Type B pancreatic cell (in vitro differentiated cells): ENCODE measurements around the gene RPL12. TPM values are rescaled to one million over a fixed set of nuclear protein-coding genes. Genes with fewer than 3 reads are reported as not detected.

ENCODE experiments used
- DNase-seq: peaks from one replicate; pipeline ENCODE4 v3.0.0; 2021; ENCODE audit warnings: mixed read lengths; ENCODE audit not compliant: unreplicated experiment; ENCODE audit errors: extremely low spot score
- H3K27ac Mint-ChIP-seq: 2 replicates; pipeline ENCODE4 v1.8.0; 2021; ENCODE audit warnings: mild to moderate bottlenecking, mixed read lengths
- H3K27me3 Mint-ChIP-seq: 2 replicates; pipeline ENCODE4 v1.8.0; 2021; ENCODE audit warnings: mixed read lengths
- H3K36me3 Mint-ChIP-seq: 2 replicates; pipeline ENCODE4 v1.8.0; 2021; ENCODE audit warnings: mixed read lengths
- H3K4me1 Mint-ChIP-seq: one replicate; pipeline ENCODE4 v1.8.0; 2021; ENCODE audit warnings: mixed read lengths; ENCODE audit not compliant: unreplicated experiment
- H3K4me3 Mint-ChIP-seq: 2 replicates; pipeline ENCODE4 v1.8.0; 2021; ENCODE audit warnings: mild to moderate bottlenecking, mixed read lengths
- H3K9me3 Mint-ChIP-seq: 2 replicates; pipeline ENCODE4 v1.8.0; 2021; ENCODE audit warnings: mixed read lengths
- total RNA-seq: library from RNA; stranded (reverse); gene quantifications from 2 replicates; pipeline ENCODE4 v1.2.1, GENCODE V29; 2021; ENCODE audit warnings: low replicate concordance
- TF ChIP-seq, protein P1 (sequence below): fragments of 200-600 bp; sonication (generic); conservative IDR thresholded peaks from 2 replicates; pipeline ENCODE4 v1.5.0; 2021; ENCODE audit warnings: antibody characterized with exemption, mild to moderate bottlenecking

Gene RPL12
- total RNA-seq, 1 donor from 2014 or later, result 1,238 TPM

- Mint-ChIP-seq H3K9me3 (no peaks in the 10 kb centered on the region), H3K4me1 (peaks cover 3% of the 10 kb centered on the region), H3K36me3 (peaks cover 3% of the 10 kb centered on the region), H3K4me3 (no peak overlapping the region), H3K27me3 (no peaks in the 10 kb centered on the region), H3K27ac (no peak overlapping the region)
- DNase-seq, result no peak
- TF ChIP-seq, protein P1, sequence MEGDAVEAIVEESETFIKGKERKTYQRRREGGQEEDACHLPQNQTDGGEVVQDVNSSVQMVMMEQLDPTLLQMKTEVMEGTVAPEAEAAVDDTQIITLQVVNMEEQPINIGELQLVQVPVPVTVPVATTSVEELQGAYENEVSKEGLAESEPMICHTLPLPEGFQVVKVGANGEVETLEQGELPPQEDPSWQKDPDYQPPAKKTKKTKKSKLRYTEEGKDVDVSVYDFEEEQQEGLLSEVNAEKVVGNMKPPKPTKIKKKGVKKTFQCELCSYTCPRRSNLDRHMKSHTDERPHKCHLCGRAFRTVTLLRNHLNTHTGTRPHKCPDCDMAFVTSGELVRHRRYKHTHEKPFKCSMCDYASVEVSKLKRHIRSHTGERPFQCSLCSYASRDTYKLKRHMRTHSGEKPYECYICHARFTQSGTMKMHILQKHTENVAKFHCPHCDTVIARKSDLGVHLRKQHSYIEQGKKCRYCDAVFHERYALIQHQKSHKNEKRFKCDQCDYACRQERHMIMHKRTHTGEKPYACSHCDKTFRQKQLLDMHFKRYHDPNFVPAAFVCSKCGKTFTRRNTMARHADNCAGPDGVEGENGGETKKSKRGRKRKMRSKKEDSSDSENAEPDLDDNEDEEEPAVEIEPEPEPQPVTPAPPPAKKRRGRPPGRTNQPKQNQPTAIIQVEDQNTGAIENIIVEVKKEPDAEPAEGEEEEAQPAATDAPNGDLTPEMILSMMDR, result no peak
These were observed 44.3 kb downstream of the RPL12 start for GRCh38 chr9:127406799-127407491.

GRCh38 chr9:127405344-127406125 is 45.7 kb downstream of the RPL12 start:
- Mint-ChIP-seq H3K4me3 (no peak overlapping the region), H3K27me3 (no peaks in the 10 kb centered on the region), H3K36me3 (peaks cover 3% of the 10 kb centered on the region), H3K9me3 (no peaks in the 10 kb centered on the region), H3K4me1 (peaks cover 3% of the 10 kb centered on the region), H3K27ac (no peak overlapping the region)
- TF ChIP-seq, protein P1, result no peak
- no peak for DNase-seq

- no peaks in the 10 kb centered on the region for H3K27me3 Mint-ChIP-seq
- H3K4me1 Mint-ChIP-seq, result peaks cover 3% of the 10 kb centered on the region
- TF ChIP-seq, protein P1, result no peak
- H3K4me3 Mint-ChIP-seq, result no peak overlapping the region
- DNase-seq, result no peak
- no peaks in the 10 kb centered on the region for H3K9me3 Mint-ChIP-seq
- no peaks in the 10 kb centered on the region for H3K36me3 Mint-ChIP-seq
- no peak overlapping the region for H3K27ac Mint-ChIP-seq
These were observed 46.6 kb downstream of the RPL12 start for GRCh38 chr9:127404631-127405030.

- Mint-ChIP-seq H3K4me1 (peaks cover 3% of the 10 kb centered on the region), H3K36me3 (no peaks in the 10 kb centered on the region), H3K9me3 (no peaks in the 10 kb centered on the region), H3K4me3 (no peak overlapping the region), H3K27ac (no peak overlapping the region), H3K27me3 (no peaks in the 10 kb centered on the region)
- TF ChIP-seq, protein P1, result no peak
- DNase-seq, result no peak
These were observed 47.6 kb downstream of the RPL12 start for GRCh38 chr9:127403507-127404192.

DNA sequence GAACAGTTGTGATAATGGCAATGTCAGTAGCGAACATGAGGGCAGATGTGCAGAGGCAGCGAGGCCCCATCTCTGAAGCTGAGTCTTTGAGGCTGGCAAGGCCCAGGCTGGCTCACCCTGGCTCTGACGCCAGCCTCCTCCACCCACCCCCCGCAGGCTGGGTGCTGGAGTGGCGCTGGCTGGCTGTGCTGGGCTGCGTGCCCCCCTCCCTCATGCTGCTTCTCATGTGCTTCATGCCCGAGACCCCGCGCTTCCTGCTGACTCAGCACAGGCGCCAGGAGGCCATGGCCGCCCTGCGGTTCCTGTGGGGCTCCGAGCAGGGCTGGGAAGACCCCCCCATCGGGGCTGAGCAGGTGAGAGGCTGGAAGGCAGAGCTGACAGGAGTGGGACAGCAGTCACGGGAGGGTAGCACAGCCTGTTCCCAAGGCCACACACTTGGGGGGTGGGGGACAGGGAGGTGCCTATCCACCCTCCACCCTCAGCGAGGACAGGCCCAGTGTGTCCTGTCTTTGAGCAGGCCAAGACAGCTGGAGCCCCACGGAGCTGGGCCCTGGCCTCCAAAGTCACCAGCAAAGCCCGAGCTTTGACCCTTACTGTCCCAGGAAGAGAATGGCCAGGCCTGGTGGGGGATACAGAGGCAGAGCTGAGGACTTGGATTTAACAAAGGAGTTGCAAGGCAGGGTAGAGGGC is 48.7 kb downstream of the RPL12 start:
- Mint-ChIP-seq H3K9me3 (no peaks in the 10 kb centered on the region), H3K4me3 (no peak overlapping the region)
- TF ChIP-seq, protein P1, result no peak

More for the DNA sequence above, 48.7 kb downstream of the RPL12 start:
- Mint-ChIP-seq H3K4me1 (peaks cover 2% of the 10 kb centered on the region), H3K36me3 (no peaks in the 10 kb centered on the region), H3K27me3 (no peaks in the 10 kb centered on the region), H3K27ac (no peak overlapping the region)
- DNase-seq, result no peak
